T-helper 17 cell (primary cell): ENCODE measurements around the gene OPRL1. TPM values are rescaled to one million over a fixed set of nuclear protein-coding genes. Genes with fewer than 3 reads are reported as not detected.
A peak's percentile ranks its signal among the peaks of the same experiment; 100 is the strongest.

Source experiments
- ATAC-seq: fragments of 150-1000 bp; cut with Tn5 transposase; 2 replicates; pipeline ENCODE4 v1.10.0; 2021; ENCODE audit warnings: mild to moderate bottlenecking, moderate library complexity
- DNase-seq, 3 donors: peaks; one replicate each; pipeline versions ENCODE4 v3.0.0 to v3.0.0-alpha.2; 2020 to 2021
- H3K9me3 ChIP-seq: one replicate; pipeline ENCODE4 v1.7.0; 2013; ENCODE audit warnings: low read length, mild to moderate bottlenecking; ENCODE audit not compliant: control insufficient read depth, poor library complexity, severe bottlenecking
- H3K27ac Mint-ChIP-seq: one replicate; pipeline ENCODE4 v1.8.0; 2022; ENCODE audit warnings: mild to moderate bottlenecking, moderate library complexity, mixed read lengths
- H3K27me3 Mint-ChIP-seq: one replicate; pipeline ENCODE4 v1.8.0; 2022; ENCODE audit warnings: mixed read lengths
- H3K36me3 Mint-ChIP-seq: one replicate; pipeline ENCODE4 v1.8.0; 2022; ENCODE audit warnings: low read depth, mixed read lengths
- H3K4me1 Mint-ChIP-seq: one replicate; pipeline ENCODE4 v1.8.0; 2022; ENCODE audit warnings: mild to moderate bottlenecking, mixed read lengths
- H3K4me3 Mint-ChIP-seq: one replicate; pipeline ENCODE4 v1.8.0; 2022; ENCODE audit warnings: mild to moderate bottlenecking, moderate library complexity, mixed read lengths
- total RNA-seq, 4 donors: library from RNA in 2 of 4; stranded (reverse) in 2 of 4; gene quantifications; one replicate each; pipeline ENCODE4 v1.2.3 and lab custom pipeline; 2022 to 2026

The OPRL1 gene
- total RNA-seq, 2 donors from 2014 or later, result 1.4 to 2.7 TPM

DNA sequence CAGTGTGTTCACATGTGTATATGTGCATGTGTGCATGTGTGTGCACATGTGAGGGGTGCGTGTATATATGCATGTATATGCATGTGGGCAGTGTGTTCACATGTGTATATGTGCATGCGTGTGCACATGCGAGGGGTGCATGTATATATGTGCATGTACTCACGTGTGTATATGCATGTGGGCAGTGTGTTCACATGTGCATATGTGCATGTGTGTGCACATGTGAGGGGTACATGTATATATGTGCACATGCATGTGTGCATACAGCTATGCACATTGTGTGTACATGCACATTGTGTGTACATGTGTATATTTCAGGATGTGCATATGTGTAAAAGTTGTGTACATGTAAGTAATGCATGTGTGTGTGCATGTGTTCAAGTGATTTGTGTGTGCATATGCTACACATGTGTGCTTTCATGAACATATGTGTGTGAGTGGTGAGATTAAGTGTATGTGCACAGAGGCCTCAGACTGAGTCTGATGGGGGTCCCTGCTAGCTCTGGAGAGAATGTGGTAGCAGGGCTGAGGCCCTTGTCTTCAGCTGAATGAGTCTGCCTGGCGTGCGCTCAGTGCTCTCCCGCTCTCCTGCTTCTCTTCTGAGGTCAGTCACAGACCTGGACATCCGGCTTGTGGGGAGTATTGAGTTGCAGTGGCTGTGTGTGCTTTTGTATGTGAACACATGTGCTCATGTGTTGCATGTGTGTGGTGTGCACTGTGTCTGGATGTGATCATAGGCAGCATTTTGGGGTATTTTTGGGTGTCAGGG lies 64.4 kb downstream of the OPRL1 start:
- Mint-ChIP-seq H3K27me3 (peaks cover 19% of the 10 kb centered on the region), H3K4me3 (no peak overlapping the region), H3K36me3 (no peaks in the 10 kb centered on the region), H3K4me1 (peaks cover 3% of the 10 kb centered on the region), H3K27ac (no peak overlapping the region)
- no peak for DNase-seq
- no peak for ATAC-seq
- H3K9me3 ChIP-seq, result peaks cover 3% of the 10 kb centered on the region

DNA sequence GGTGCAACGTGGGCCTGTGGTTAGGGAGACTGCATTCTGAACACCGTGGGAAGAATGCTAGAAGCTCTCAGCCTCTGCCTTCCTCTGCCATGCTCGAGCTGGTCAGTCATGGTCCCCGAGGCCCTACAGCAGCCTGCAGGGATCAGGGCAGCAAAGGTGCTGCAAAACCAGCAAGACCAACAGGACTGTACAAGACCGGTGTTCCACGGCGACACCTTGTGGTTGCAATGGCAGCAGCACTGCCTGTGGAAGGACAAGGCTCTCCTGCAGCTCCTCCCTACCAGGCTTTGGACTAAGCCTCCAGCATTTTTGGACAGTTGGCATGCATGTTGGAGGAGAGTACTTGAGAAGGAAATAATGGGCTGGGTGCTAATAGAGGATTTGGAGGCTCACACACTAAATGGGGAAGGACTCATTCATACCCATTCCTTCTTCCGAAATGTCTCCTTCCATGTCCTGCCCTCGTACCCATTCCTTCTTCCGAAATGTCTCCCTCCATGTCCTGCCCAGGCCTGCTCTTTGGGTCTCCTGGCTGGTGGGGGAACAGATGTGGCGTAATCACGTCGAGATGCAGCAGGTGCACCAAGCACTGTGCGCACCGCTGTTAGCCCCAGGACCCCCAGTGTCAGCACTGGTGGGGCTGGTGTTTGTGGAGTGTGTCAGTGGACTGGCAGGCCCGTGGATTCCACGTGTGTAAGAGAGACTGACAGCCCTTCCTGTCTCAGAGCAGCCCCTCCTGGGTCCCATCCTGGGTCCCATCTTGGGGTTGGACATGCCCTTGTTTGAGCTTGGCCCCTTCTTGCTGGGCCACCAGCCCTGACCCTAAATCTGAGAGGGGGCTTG lies 65.8 kb downstream of the OPRL1 start:
- DNase-seq (peak in 1 of 3 donors; percentile 1), ATAC-seq (no peak)
- H3K4me1 Mint-ChIP-seq, result peaks cover 3% of the 10 kb centered on the region
- H3K27ac Mint-ChIP-seq, result no peak overlapping the region
- H3K36me3 Mint-ChIP-seq, result no peaks in the 10 kb centered on the region
- peaks cover 3% of the 10 kb centered on the region for H3K9me3 ChIP-seq
- H3K27me3 Mint-ChIP-seq, result peaks cover 13% of the 10 kb centered on the region
- H3K4me3 Mint-ChIP-seq, result no peak overlapping the region

GRCh38 chr20:64146301-64146935 lies 66.5 kb downstream of the OPRL1 start:
- Mint-ChIP-seq H3K36me3 (no peaks in the 10 kb centered on the region), H3K27ac (no peak overlapping the region), H3K4me1 (peaks cover 5% of the 10 kb centered on the region), H3K4me3 (no peak overlapping the region), H3K27me3 (peaks cover 8% of the 10 kb centered on the region)
- ATAC-seq, result no peak
- H3K9me3 ChIP-seq, result peaks cover 3% of the 10 kb centered on the region
- DNase-seq, result peak in 1 of 3 donors; percentile 1

- DNase-seq (no peak), ATAC-seq (no peak)
- Mint-ChIP-seq H3K4me3 (no peak overlapping the region), H3K4me1 (peaks cover 5% of the 10 kb centered on the region), H3K27me3 (peaks cover 7% of the 10 kb centered on the region), H3K36me3 (no peaks in the 10 kb centered on the region), H3K27ac (no peak overlapping the region)
- H3K9me3 ChIP-seq, result peaks cover 3% of the 10 kb centered on the region
Observed at GRCh38 chr20:64146936-64147477, 67.1 kb downstream of the OPRL1 start.

DNA sequence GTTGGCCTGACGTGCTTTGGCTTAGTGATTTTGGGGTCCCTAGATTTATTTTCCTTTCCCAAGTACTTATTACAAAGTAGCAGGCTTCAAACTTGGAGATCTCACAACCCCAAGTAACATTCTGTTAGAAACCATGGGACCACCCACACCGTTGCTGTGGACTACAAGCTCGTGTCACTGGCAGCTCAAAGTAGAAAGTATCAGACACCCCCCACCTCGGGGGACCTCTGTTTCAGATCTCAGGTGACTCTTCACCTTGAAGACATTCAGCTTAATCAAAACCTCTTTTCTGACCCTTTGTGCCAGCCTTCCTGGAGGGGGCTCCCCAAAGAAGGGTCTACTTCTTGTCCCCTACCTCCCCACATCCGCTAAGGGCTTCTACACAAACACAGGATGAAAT lies 68.7 kb downstream of the OPRL1 start:
- H3K27me3 Mint-ChIP-seq, result peaks cover 5% of the 10 kb centered on the region
- ATAC-seq (no peak), DNase-seq (peak in 1 of 3 donors; percentile 1)
- peaks cover 3% of the 10 kb centered on the region for H3K9me3 ChIP-seq
- H3K36me3 Mint-ChIP-seq, result peaks cover 3% of the 10 kb centered on the region
- H3K4me3 Mint-ChIP-seq, result no peak overlapping the region
- peaks cover 2% of the 10 kb centered on the region for H3K4me1 Mint-ChIP-seq
- H3K27ac Mint-ChIP-seq, result no peak overlapping the region

DNA sequence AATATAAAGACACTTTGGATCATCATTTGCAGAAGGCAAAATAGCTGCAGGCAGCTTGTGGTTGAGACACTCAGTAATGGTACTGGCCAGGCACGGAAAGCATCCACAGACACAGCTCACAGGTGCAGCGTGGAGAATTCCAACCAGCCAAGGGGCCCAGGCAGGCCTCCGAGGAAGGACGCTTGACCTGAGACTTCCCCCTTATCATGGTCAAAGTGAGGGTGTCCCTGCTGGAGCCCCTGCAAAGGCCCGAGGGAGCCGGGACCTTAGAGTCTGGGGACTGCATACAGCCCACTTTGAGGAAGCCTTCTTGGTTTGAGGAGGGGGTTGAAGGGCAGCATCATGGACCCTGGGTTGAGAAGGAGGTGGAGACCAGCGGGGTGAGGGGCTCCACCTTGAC lies 69.3 kb downstream of the OPRL1 start:
- Mint-ChIP-seq H3K27me3 (peaks cover 5% of the 10 kb centered on the region), H3K36me3 (peaks cover 3% of the 10 kb centered on the region), H3K4me3 (no peak overlapping the region), H3K4me1 (peaks cover 2% of the 10 kb centered on the region), H3K27ac (no peak overlapping the region)
- peak in 1 of 3 donors; percentile 2 for DNase-seq
- peaks cover 3% of the 10 kb centered on the region for H3K9me3 ChIP-seq
- no peak for ATAC-seq

- Mint-ChIP-seq H3K36me3 (peaks cover 3% of the 10 kb centered on the region), H3K27ac (no peak overlapping the region), H3K4me3 (no peak overlapping the region), H3K27me3 (peaks cover 5% of the 10 kb centered on the region), H3K4me1 (peaks cover 2% of the 10 kb centered on the region)
- H3K9me3 ChIP-seq, result no peaks in the 10 kb centered on the region
- no peak for ATAC-seq
- peak in 1 of 3 donors; percentile 1 for DNase-seq
Observed at GRCh38 chr20:64149809-64150560, 70.1 kb downstream of the OPRL1 start.

Other genes starting within 250 kb of the OPRL1 start
- under 1 TPM; 0.21 to 0.72 TPM for gene ZBTB46, start 248.8 kb upstream of the OPRL1 start, total RNA-seq
- not detected for gene ABHD16B, start 218.6 kb upstream of the OPRL1 start, total RNA-seq
- 10 to 100 TPM; 26.9 to 29.9 TPM for gene TPD52L2, start 214.8 kb upstream of the OPRL1 start, total RNA-seq
- 10 to 100 TPM; 35.7 to 39.0 TPM for gene DNAJC5, start 185.0 kb upstream of the OPRL1 start, total RNA-seq
- 10 to 100 TPM; 41.6 to 42.5 TPM for gene UCKL1, start 123.7 kb upstream of the OPRL1 start, total RNA-seq
- 10 to 100 TPM; 17.9 to 18.8 TPM for gene ZNF512B, start 110.2 kb upstream of the OPRL1 start, total RNA-seq
- gene SAMD10, start 100.4 kb upstream of the OPRL1 start, total RNA-seq, result 10 to 100 TPM; 17.2 to 20.2 TPM
- gene PRPF6, start 99.0 kb upstream of the OPRL1 start, total RNA-seq, result 10 to 100 TPM; 63.8 to 64.9 TPM
- 10 to 100 TPM in 1 of 2 donors, 1 to 10 TPM in 1; 7.8 to 10.4 TPM for gene C20orf204, start 43.9 kb upstream of the OPRL1 start, total RNA-seq
- gene SOX18, start 30.4 kb upstream of the OPRL1 start, total RNA-seq, result not detected
- 10 to 100 TPM; 20.0 to 21.0 TPM for gene TCEA2, start 16.9 kb upstream of the OPRL1 start, total RNA-seq
- 10 to 100 TPM; 42.8 to 50.9 TPM for gene RGS19, start 564 bp upstream of the OPRL1 start, total RNA-seq
- gene LKAAEAR1, start 4.3 kb downstream of the OPRL1 start, total RNA-seq, result not detected
- gene NPBWR2, start 27.5 kb downstream of the OPRL1 start, total RNA-seq, result not detected
- not detected for gene MYT1, start 84.4 kb downstream of the OPRL1 start, total RNA-seq
- gene PCMTD2, start 175.7 kb downstream of the OPRL1 start, total RNA-seq, result 10 to 100 TPM; 70.9 to 71.5 TPM